Neuronal stem cell (in vitro differentiated cells): ENCODE results near the gene PRIM2.
"Not testable (repeated sequence)": the region's sequence is repeated elsewhere in the genome, so short reads cannot be mapped to it uniquely, and the experiment has no call there.

Source experiments
- DNase-seq: peaks from one replicate; pipeline ENCODE4 v3.0.0-alpha.2; 2013; ENCODE audit warnings: low spot score
- H2AFZ ChIP-seq: one replicate; pipeline ENCODE4 v1.6.1; 2013; ENCODE audit warnings: mild to moderate bottlenecking, low read length, inconsistent platforms
- H2AK5ac ChIP-seq: 2 replicates; pipeline ENCODE4 v1.6.1; 2013; ENCODE audit warnings: low read depth, mild to moderate bottlenecking, inconsistent platforms, low read length, moderate library complexity, mixed read lengths
- H2BK120ac ChIP-seq: 2 replicates; pipeline ENCODE4 v1.6.1; 2013; ENCODE audit warnings: low read depth, mild to moderate bottlenecking, inconsistent platforms, low read length, moderate library complexity, mixed read lengths
- H2BK12ac ChIP-seq: one replicate; pipeline ENCODE4 v1.6.1; 2013; ENCODE audit warnings: low read length, inconsistent platforms
- H2BK15ac ChIP-seq: 2 replicates; pipeline ENCODE4 v1.6.1; 2013; ENCODE audit warnings: mild to moderate bottlenecking, low read length, inconsistent platforms, mixed read lengths
- H2BK5ac ChIP-seq: one replicate; pipeline ENCODE4 v1.6.1; 2013; ENCODE audit warnings: inconsistent platforms, mild to moderate bottlenecking, low read length, moderate library complexity
- H3K14ac ChIP-seq: one replicate; pipeline ENCODE4 v1.6.1; 2013; ENCODE audit warnings: low read length, inconsistent platforms
- H3K18ac ChIP-seq: 2 replicates; pipeline ENCODE4 v1.6.1; 2013; ENCODE audit warnings: low read length, inconsistent platforms
- H3K23ac ChIP-seq: 2 replicates; pipeline ENCODE4 v1.6.1; 2013; ENCODE audit warnings: low read depth, mild to moderate bottlenecking, mixed read lengths, low read length, inconsistent platforms; ENCODE audit not compliant: poor library complexity
- H3K27ac ChIP-seq: replicated peaks from 3 replicates; pipeline ENCODE4 v1.5.1; 2013; ENCODE audit warnings: low read length, inconsistent platforms
- H3K27me3 ChIP-seq, 3 experiments: 2 replicates each; pipeline ENCODE4 v1.6.1; 2013; ENCODE audit warnings: low read length in 3 of 3, mild to moderate bottlenecking in 2 of 3, inconsistent platforms in 1 of 3, low read depth in 1 of 3, mixed read lengths in 1 of 3, moderate library complexity in 1 of 3; ENCODE audit not compliant: control insufficient read depth in 3 of 3, insufficient read depth in 3 of 3
- H3K36me3 ChIP-seq, 2 donors: replicated peaks in 1 of 2; 2 replicates each; pipeline ENCODE4 v1.6.1; 2013; ENCODE audit warnings: low read length in 2 of 2; ENCODE audit not compliant: control insufficient read depth in 2 of 2, insufficient read depth in 2 of 2
- H3K4ac ChIP-seq: 2 replicates; pipeline ENCODE4 v1.6.1; 2013; ENCODE audit warnings: inconsistent platforms, mild to moderate bottlenecking, low read length, moderate library complexity
- H3K4me1 ChIP-seq, 2 donors: 1 replicate in 1 of 2; 2 replicates in 1 of 2; pipeline ENCODE4 v1.6.1; 2013; ENCODE audit warnings: low read length in 2 of 2, low read depth in 1 of 2; ENCODE audit not compliant: control insufficient read depth in 2 of 2, insufficient read depth in 1 of 2
- H3K4me2 ChIP-seq: one replicate; pipeline ENCODE4 v1.6.1; 2013; ENCODE audit warnings: mild to moderate bottlenecking, low read length, inconsistent platforms; ENCODE audit not compliant: insufficient read depth, poor library complexity, severe bottlenecking
- H3K4me3 ChIP-seq, 2 donors: 2 replicates each; pipeline ENCODE4 v1.5.1; 2013; ENCODE audit warnings: low read length in 2 of 2, mild to moderate bottlenecking in 2 of 2, inconsistent platforms in 1 of 2, moderate library complexity in 1 of 2
- H3K79me1 ChIP-seq: one replicate; pipeline ENCODE4 v1.6.1; 2013; ENCODE audit warnings: low read depth, mild to moderate bottlenecking, inconsistent platforms, low read length, moderate library complexity
- H3K9ac ChIP-seq: one replicate; pipeline ENCODE4 v1.6.1; 2013; ENCODE audit warnings: mild to moderate bottlenecking, low read depth, low read length, inconsistent platforms; ENCODE audit not compliant: poor library complexity
- H3K9me3 ChIP-seq, 2 donors: replicated peaks in 1 of 2; 2 replicates each; pipeline versions ENCODE3 to v1.6.1; 2013; ENCODE audit warnings: low read length in 2 of 2, mild to moderate bottlenecking in 2 of 2, inconsistent platforms in 1 of 2, low read depth in 1 of 2, mixed read lengths in 1 of 2, moderate library complexity in 1 of 2; ENCODE audit not compliant: control insufficient read depth in 2 of 2, insufficient read depth in 1 of 2
- H4K8ac ChIP-seq: one replicate; pipeline ENCODE4 v1.6.1; 2013; ENCODE audit warnings: low read depth, mild to moderate bottlenecking, inconsistent platforms, low read length, moderate library complexity
- H4K91ac ChIP-seq: one replicate; pipeline ENCODE4 v1.6.1; 2013; ENCODE audit warnings: low read length, low read depth, mild to moderate bottlenecking, inconsistent platforms; ENCODE audit not compliant: poor library complexity
- WGBS, 2 donors: extraction: QIAGEN DNeasy Blood & Tissue Kit; methylation state at CpG; one replicate each; pipeline ENCODE4 v1.1.7; 2013; ENCODE audit warnings: missing lambda C conversion rate in 2 of 2, mixed read lengths in 1 of 2; ENCODE audit not compliant: insufficient read length in 2 of 2, insufficient replicate concordance in 1 of 2; ENCODE audit errors: extremely low coverage in 2 of 2; 5-methylcytosine and 5-hydroxymethylcytosine counted together

The PRIM2 gene

GRCh38 chr6:57283106-57283505 is 34.3 kb upstream of the PRIM2 start:
- no peaks in the 10 kb centered on the region for H3K9me3 ChIP-seq

GRCh38 chr6:57283911-57284455 is 33.4 kb upstream of the PRIM2 start:
- Histone ChIP-seq H3K14ac (no peak overlapping the region), H3K36me3 (no peaks in the 10 kb centered on the region), H3K27me3 (peaks cover 0 to under 1% (median 0%) of the 10 kb centered on the region in 3 experiments), H4K91ac (no peak overlapping the region), H3K79me1 (no peaks in the 10 kb centered on the region), H2AFZ (no peak overlapping the region), H3K4me1 (peaks cover 5 to 7% of the 10 kb centered on the region in 2 donors), H3K4ac (no peak overlapping the region), H2BK12ac (no peak overlapping the region), H3K4me3 (no peak overlapping the region), H2BK5ac (no peak overlapping the region), H2BK120ac (no peak overlapping the region), H3K4me2 (no peak overlapping the region), H2BK15ac (no peak overlapping the region), H3K18ac (no peak overlapping the region), H3K27ac (no peak overlapping the region), H3K9me3 (no peaks in the 10 kb centered on the region), H2AK5ac (no peak overlapping the region), H3K23ac (no peak overlapping the region), H4K8ac (no peak overlapping the region), H3K9ac (no peak overlapping the region)
- no peak for DNase-seq
- WGBS, 2 donors = no CpG with 5 or more reads among the region's 2 CpGs

More at GRCh38 chr6:57283106-57283505, 34.3 kb upstream of the PRIM2 start:
- no peak overlapping the region for H2BK12ac ChIP-seq
- no peak overlapping the region for H2AK5ac ChIP-seq
- H3K9ac ChIP-seq = no peak overlapping the region
- no peak for DNase-seq
- H3K4me1 ChIP-seq = peaks cover 3 to 4% of the 10 kb centered on the region in 2 donors
- no peak overlapping the region for H3K27ac ChIP-seq
- peaks cover 0 to 4% (median 0%) of the 10 kb centered on the region in 3 experiments for H3K27me3 ChIP-seq
- H3K4me3 ChIP-seq = no peak overlapping the region
- no peak overlapping the region for H4K91ac ChIP-seq
- no peaks in the 10 kb centered on the region for H3K79me1 ChIP-seq
- no peak overlapping the region for H3K23ac ChIP-seq
- no peak overlapping the region for H2BK15ac ChIP-seq
- H3K18ac ChIP-seq = no peak overlapping the region
- no peak overlapping the region for H3K4me2 ChIP-seq
- H2AFZ ChIP-seq = no peak overlapping the region
- no peaks in the 10 kb centered on the region for H3K36me3 ChIP-seq
- H3K4ac ChIP-seq = no peak overlapping the region
- no peak overlapping the region for H3K14ac ChIP-seq
- no peak overlapping the region for H2BK120ac ChIP-seq
- no peak overlapping the region for H2BK5ac ChIP-seq
- no peak overlapping the region for H4K8ac ChIP-seq

GRCh38 chr6:57288136-57288535 is 29.3 kb upstream of the PRIM2 start:
- peak overlapping the region; percentile 89 for H2AFZ ChIP-seq
- not testable (repeated sequence) for H2BK15ac ChIP-seq, H2BK5ac ChIP-seq, H3K23ac ChIP-seq, H2BK12ac ChIP-seq, H3K14ac ChIP-seq, H3K4ac ChIP-seq, H3K79me1 ChIP-seq, H3K27me3 ChIP-seq, H2BK120ac ChIP-seq, H3K4me2 ChIP-seq, H3K36me3 ChIP-seq, H4K91ac ChIP-seq, H2AK5ac ChIP-seq, H3K9me3 ChIP-seq, H3K9ac ChIP-seq, H3K27ac ChIP-seq, H3K4me3 ChIP-seq, H3K4me1 ChIP-seq, H4K8ac ChIP-seq
- peak; percentile 6 for DNase-seq
- peak overlapping the region; percentile 72 for H3K18ac ChIP-seq
- no CpG with 5 or more reads among the region's 12 CpGs for WGBS, 2 donors

DNA sequence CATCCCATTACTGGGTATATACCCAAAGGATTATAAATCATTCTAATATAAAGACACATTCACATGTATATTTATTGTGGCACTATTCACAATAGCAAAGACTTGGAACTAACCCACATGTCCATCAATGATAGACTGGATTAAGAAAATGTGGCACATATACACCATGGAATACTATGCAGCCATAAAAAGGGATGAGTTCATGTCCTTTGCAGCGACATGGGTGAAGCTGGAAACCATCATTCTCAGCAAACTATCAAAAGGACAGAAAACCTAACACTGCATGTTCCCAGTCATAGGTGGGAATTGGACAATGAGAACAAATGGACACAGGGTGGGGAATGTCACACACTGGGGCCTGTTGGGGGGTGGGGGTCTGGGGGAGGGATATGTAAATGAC is 24.0 kb upstream of the PRIM2 start:
- H2AK5ac ChIP-seq, H3K27ac ChIP-seq, H4K91ac ChIP-seq, H2BK120ac ChIP-seq, H3K9ac ChIP-seq, H3K27me3 ChIP-seq, H2BK12ac ChIP-seq, H3K18ac ChIP-seq, H3K79me1 ChIP-seq, H3K23ac ChIP-seq, H3K14ac ChIP-seq, H3K4me3 ChIP-seq, H2AFZ ChIP-seq, H3K4ac ChIP-seq, H3K9me3 ChIP-seq, H2BK15ac ChIP-seq, DNase-seq, H2BK5ac ChIP-seq, H3K4me1 ChIP-seq, H4K8ac ChIP-seq, H3K36me3 ChIP-seq, H3K4me2 ChIP-seq: not testable (repeated sequence)
- WGBS, 2 donors = no CpG with 5 or more reads among the region's 1 CpG
